Kidney (tissue), 14 donors: ENCODE results near the gene PHF21B. TPM values are rescaled to one million over a fixed set of nuclear protein-coding genes. Genes with fewer than 3 reads are reported as not detected.
A peak's percentile ranks its signal among the peaks of the same experiment; 100 is the strongest.
"Not testable (repeated sequence)": the region's sequence is repeated elsewhere in the genome, so short reads cannot be mapped to it uniquely, and the experiment has no call there.

Source experiments
- DNase-seq, 5 donors: peaks; one replicate each; pipeline ENCODE4 v3.0.0-alpha.2; 2013 to 2020
- FAIRE-seq: peaks from 2 replicates; lab custom pipeline; 2012; peaks lifted over from hg19 to GRCh38; lab: Jason Lieb, UNC
- H3K27ac ChIP-seq, 2 donors: one replicate each; pipeline ENCODE4 v1.7.0; 2013; ENCODE audit warnings: low read depth in 2 of 2, low read length in 2 of 2, inconsistent platforms in 1 of 2
- H3K27me3 ChIP-seq: one replicate; pipeline ENCODE4 v1.7.1; 2013; ENCODE audit warnings: low read length, inconsistent platforms; ENCODE audit not compliant: control insufficient read depth, insufficient read depth
- H3K36me3 ChIP-seq, 3 donors: one replicate each; pipeline versions ENCODE4 v1.7.0 to v1.7.1; 2013; ENCODE audit warnings: low read length in 3 of 3, control low read depth in 1 of 3, inconsistent platforms in 1 of 3; ENCODE audit not compliant: insufficient read depth in 3 of 3, control insufficient read depth in 2 of 3
- H3K4me1 ChIP-seq, 3 donors: one replicate each; pipeline versions ENCODE4 v1.7.0 to v1.7.1; 2013; ENCODE audit warnings: low read length in 3 of 3, inconsistent platforms in 1 of 3, low read depth in 1 of 3; ENCODE audit not compliant: control insufficient read depth in 2 of 3, insufficient read depth in 2 of 3
- H3K4me3 ChIP-seq, 3 donors: one replicate each; pipeline versions ENCODE4 v1.7.0 to v1.8.1; 2013; ENCODE audit warnings: low read length in 3 of 3, control low read depth in 1 of 3, inconsistent platforms in 1 of 3
- H3K9ac ChIP-seq, 3 donors: one replicate each; pipeline versions ENCODE4 v1.7.0 to v1.7.1; 2013; ENCODE audit warnings: low read length in 3 of 3, control low read depth in 1 of 3, inconsistent platforms in 1 of 3
- H3K9me3 ChIP-seq, 3 donors: one replicate each; pipeline versions ENCODE4 v1.7.0 to v1.7.1; 2013; ENCODE audit warnings: low read length in 3 of 3, control low read depth in 1 of 3, inconsistent platforms in 1 of 3; ENCODE audit not compliant: control insufficient read depth in 2 of 3, insufficient read depth in 1 of 3
- CTCF ChIP-seq: IDR thresholded peaks from 3 replicates; pipeline ENCODE4 v1.5.1; 2012; ENCODE audit warnings: mild to moderate bottlenecking, moderate library complexity, borderline replicate concordance; ENCODE audit not compliant: insufficient read depth; ENCODE audit errors: extremely low read depth
- intact Hi-C: fragments of 100-400 bp; cut with DNase I; formaldehyde crosslinking; loops from one replicate; pipeline ENCODE4 v1.11.1; 2022
- polyA plus RNA-seq: library from polyadenylated mRNA; stranded (reverse); fragments of 350-450 nt; fragmentation: Illumina TruSeq; extraction: RNeasy Lipid Tissue Mini Kit (QIAGEN cat#74804); gene quantifications from one replicate; pipeline ENCODE4 v1.2.3, GENCODE V29; 2014; ENCODE audit warnings: low read depth, low replicate concordance; ENCODE audit not compliant: insufficient read depth
- total RNA-seq: library from RNA; stranded (reverse); fragmentation: NEBNext Ultra II Directional; extraction: Animal tissue kit (Norgen Biotek cat#: 25700); gene quantifications from one replicate; pipeline ENCODE4 v1.2.1, GENCODE V29; 2021
- donor health status: control.
- donor health status: control.
- donor health status: control.
- donor health status: control.
- donor health status: control.
- donor health status: DM: yes; HTN: yes; CAD: no.
- donor health status: Normal renal cell carcinoma (clear cell type).

PHF21B gene
- total and polyA plus RNA-seq, 2 donors from 2014 or later = 1.1 to 2.8 TPM

GRCh38 chr22:44906248-44906936 is 103.4 kb downstream of the PHF21B start:
- Histone ChIP-seq H3K36me3 (no peaks in the 10 kb centered on the region), H3K27me3 (no peaks in the 10 kb centered on the region), H3K4me1 (no peaks in the 10 kb centered on the region), H3K9ac (no peak overlapping the region), H3K27ac (no peak overlapping the region), H3K4me3 (no peak overlapping the region), H3K9me3 (peaks cover 0 to 3% (median under 1%) of the 10 kb centered on the region in 3 donors)
- FAIRE-seq (no peak), DNase-seq (peak in 1 of 5 donors; percentile 45)
- no peak for TF ChIP-seq CTCF
- intact Hi-C loops = no loop called here

GRCh38 chr22:44904492-44905152 is 105.2 kb downstream of the PHF21B start:
- H3K4me3 ChIP-seq, H3K27ac ChIP-seq, FAIRE-seq, H3K27me3 ChIP-seq, H3K4me1 ChIP-seq, intact Hi-C loops, H3K9ac ChIP-seq, H3K36me3 ChIP-seq: not testable (repeated sequence)
- peaks cover 0 to 13% (median 3%) of the 10 kb centered on the region in 3 donors for H3K9me3 ChIP-seq
- DNase-seq = peak in 1 of 5 donors; percentile 4

DNA sequence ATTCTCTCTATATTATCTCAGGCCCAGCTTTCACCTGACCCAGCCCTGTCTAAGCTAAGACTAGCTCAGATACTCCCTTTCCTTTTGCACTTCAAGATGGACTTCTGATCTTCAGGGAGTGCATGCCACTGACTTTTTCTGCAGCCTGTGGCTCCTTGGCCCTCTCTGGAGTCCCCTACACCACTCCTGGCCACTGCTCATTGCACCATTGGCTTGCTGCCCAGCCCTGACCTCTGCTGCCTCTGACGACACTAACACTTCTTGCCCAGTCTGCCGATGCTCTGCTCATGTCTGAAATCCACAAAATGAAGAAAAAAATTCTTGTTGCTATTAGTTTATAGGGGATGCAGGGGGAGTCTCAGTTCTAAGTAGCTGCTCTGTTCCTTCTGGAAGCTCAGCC is 106.6 kb downstream of the PHF21B start:
- H3K27ac ChIP-seq, H3K36me3 ChIP-seq, intact Hi-C loops, H3K9ac ChIP-seq, FAIRE-seq, H3K4me3 ChIP-seq, H3K27me3 ChIP-seq, H3K4me1 ChIP-seq, DNase-seq: not testable (repeated sequence)
- H3K9me3 ChIP-seq = peaks cover 0 to 13% (median 3%) of the 10 kb centered on the region in 3 donors

DNA sequence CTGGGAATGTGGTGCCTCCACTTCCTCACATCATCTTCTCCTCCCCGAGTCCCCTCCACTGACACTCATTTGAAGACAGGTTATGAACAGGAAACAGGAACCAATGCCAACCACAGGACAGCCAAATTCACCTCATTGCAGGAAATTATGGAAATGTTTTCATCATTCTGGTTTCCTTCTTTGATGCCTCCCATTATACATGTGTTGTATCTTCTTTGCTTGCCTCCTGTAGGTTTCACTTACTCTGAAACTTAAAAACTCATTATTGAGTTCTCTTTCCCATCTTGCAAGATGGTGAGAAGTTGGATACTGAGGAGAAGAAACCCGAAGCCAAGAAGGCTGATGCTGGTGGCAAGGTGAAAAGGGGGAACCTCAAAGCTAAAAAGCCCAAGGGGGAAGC is 108.5 kb downstream of the PHF21B start:
- Histone ChIP-seq H3K27me3 (no peaks in the 10 kb centered on the region), H3K4me1 (no peaks in the 10 kb centered on the region), H3K9ac (no peak overlapping the region), H3K4me3 (no peak overlapping the region), H3K9me3 (peaks cover 0 to 13% (median 3%) of the 10 kb centered on the region in 3 donors), H3K36me3 (no peaks in the 10 kb centered on the region), H3K27ac (no peak overlapping the region)
- no peak for TF ChIP-seq CTCF
- FAIRE-seq (no peak), DNase-seq (peak in 1 of 5 donors; percentile 8)
- intact Hi-C loops = no loop called here
